ENCODE results near the gene NAGPA.
A peak's percentile ranks its signal among the peaks of the same experiment; 100 is the strongest.
"Not testable (repeated sequence)": the region's sequence is repeated elsewhere in the genome, so short reads cannot be mapped to it uniquely, and the experiment has no call there.

The NAGPA gene

DNA sequence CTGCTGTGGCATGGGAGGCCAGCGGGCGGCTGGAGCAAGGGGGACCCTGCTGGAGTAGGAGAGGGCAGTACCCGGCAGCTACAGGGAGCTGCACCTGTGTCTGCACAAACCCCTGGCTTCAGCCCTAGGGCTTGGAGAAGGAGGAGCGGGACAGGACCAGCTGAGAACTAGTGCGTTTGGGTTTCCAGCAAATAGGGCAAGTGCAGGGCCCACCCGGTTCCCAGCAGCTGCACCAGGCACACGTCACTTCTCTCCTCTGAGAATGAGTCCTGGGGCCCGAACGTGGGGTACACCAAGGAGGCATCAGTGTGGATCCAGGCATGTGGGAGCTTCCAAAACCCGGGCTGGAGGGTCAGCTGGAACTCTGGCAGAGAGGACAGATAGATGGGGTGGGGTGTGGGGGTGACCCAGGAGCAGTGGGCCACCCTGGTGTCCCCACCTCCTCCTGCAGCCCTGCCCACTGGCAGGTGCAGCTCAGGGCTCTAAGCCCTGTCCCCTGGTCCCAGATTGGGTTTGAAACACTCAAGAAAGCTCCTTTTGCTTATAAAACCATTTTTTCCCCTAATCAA lies 26.4 kb upstream of the NAGPA start:
- no peak for DNase-seq

DNA sequence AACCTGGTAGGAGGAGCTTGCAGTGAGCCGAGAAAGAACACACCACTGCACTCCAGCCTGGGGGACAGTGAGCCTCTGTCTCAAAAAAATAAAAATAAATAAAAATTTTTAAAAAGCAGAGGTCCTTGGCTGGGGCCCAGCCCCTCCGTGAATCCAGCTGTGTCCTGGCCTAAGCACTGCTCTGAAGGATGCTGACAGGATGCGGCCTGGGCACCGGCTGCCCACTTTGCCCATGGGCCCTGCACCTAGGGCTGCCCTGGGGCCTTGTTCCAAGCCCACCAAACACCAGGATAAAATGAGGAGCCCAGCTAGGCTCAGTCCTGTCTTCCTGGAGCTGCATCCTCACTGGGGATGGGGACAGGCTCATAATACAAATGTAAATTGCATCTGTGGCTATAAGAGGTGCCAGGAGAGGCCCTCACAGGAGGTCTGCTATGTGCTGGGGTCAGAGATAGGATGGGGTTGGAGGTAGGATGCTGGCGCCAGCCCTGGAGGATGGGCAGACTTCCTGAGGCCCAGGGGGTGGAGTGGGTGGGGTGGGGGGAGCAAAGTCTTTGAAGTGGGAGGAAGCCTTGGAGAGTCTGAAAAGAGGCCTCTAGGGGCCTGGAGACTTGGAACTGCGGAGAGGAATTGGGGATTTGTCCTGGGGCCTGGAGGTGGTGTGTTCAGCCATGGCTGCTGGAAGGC lies 25.8 kb upstream of the NAGPA start:
- DNase-seq = no peak

DNA sequence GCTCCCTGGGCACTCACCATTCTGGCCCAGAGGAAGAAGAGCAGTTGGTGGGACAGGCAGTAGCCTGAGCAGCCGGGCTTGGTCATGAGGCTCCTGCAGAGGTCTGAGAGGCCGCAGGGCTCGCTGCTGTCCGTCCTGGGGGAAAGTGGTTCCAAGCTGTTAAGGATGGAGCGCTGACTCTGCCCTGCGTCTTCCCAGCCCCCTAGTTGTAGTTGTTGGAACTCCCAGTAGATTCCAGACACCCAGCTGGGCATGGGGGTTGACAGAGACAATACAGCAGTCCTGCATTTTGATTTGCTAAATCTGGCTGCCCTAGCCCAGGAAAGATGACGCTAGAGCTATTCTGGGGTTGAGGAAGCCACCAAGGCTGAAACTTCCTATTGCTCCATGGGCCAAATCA lies 24.7 kb upstream of the NAGPA start:
- DNase-seq = no peak

DNA sequence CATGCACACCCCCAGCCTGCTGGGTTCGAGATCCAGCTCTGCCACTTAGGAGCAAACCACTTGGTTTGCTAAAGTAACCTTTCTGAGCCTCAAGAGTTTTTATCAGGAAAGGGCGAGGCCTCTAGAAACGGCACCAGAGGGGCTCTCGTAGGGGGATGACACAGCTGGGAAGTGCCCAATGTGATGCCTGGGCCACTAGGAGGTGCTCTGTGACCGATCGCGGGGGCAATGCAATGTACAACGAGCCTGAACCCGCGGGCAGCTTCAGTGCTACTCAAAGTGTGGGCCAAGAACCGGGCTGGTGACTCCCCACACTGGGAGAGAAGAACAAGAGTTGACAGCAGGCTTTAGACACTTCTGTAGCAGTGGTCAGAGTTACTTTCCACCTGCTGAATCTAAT lies 22.6 kb upstream of the NAGPA start:
- peak; percentile 68 for DNase-seq

DNA sequence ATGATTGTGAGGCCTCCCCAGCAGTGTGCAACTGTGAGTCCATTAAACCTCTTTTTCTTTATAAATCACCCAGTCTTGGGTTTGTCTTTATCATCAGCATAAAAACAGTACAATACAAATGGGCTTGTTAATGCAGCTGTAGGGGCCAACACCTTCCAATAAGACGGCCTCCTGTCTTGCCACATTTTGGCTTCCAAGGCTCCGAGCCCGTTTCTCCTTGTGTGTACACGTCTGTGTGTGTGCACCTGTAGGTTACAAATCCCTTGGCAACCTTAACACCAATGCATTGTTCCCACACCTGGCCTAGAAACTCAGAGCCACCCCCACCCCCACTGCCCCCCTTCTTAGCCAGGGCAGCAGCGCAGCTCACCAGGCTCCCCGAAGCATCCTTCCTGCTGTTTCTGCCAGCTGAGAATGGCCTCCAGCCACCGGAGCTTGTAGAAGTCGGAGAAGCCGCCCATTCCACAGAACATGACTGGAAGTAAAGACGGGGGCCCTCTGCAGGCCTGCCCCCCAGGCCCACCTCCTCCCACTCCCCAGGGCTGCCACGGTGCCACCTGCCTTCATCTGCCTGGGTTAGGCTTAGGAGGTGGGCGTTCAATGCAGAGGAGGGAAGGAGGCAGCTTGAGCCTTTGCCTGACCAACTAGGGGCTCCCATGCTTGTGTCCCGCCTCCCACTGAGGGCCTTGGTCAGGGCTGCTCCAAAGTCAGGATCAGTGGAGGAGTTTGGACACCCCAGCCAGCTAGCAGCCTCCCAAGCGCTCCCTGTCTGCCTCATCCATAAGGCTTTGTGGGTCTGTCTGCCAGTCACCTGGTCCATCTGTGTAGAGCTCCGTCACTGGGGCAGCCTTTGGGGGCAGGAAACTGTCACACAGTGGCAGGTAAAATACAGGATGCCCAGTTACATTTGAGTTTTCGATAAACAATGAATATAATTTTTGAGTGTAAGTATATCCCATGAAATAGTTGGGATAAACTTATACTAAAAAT lies 21.4 kb upstream of the NAGPA start:
- DNase-seq = no peak

DNA sequence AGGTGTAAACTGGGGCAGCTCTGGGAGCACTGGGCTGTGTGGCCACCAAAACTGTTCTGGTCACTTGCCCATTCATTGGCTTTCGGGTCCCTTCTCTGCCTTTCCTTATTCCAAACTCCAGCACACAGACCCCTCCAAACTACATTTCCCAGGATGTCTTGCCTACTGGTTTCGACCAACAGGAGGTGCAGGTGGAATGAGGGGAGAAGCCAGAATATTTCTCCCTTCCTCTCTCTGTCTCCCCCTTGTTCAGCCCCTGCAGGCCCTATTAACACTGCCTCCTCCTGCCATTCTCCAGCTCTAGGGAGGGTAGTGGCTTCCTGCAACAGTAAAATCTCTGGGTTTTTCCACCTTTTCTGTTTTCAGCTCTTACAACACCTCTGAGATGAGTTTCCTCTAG lies 13.2 kb upstream of the NAGPA start:
- DNase-seq = no peak

DNA sequence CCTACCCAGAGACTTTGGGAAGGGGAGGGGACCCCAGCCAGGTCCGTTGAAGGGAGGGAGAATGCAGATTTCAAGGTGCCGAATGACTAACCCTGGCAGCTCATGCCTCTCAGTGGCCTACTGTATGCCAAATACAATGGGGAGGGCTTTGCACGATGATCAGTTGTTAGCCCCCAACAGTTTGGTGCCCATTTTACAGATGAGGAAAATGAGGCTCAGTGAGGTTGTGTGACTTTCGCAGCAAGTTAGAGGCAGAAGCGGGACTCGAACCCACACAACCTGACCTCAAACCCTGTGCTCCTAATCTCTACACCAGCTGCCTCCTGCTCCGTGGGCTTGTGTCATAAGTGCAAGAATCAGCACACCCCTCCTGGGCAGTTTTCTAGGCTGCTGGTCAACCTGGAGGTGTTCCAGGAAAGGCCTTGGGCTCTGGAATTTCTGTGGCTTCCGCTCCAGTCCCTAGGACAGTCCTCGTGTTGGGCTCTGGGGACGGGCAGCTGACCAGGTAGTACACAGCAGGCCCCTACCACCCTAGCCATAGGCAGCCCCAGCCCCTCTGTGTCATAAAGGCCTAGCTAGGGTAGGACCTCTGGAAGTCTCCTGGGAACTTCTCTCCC lies 11.9 kb upstream of the NAGPA start:
- DNase-seq = no peak

DNA sequence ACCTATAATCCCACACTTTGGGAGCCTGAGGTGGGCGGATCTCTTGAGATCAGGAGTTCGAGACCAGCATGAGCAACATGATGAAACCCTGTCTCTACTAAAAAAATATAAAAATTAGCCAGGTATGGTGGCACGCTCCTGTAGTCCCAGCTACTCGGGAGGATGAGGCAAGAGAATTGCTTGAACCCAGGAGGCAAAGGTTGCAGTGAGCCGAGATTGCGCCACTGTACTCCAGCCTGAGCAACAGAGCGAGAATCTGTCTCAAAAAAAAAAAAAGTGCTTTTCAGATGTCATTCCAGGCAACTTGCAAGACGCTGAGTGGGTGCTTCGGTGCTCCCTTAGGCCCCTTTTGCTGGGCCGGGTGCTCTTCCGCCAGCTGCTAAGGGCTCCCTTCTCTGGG lies 10.8 kb upstream of the NAGPA start:
- DNase-seq = not testable (repeated sequence)

DNA sequence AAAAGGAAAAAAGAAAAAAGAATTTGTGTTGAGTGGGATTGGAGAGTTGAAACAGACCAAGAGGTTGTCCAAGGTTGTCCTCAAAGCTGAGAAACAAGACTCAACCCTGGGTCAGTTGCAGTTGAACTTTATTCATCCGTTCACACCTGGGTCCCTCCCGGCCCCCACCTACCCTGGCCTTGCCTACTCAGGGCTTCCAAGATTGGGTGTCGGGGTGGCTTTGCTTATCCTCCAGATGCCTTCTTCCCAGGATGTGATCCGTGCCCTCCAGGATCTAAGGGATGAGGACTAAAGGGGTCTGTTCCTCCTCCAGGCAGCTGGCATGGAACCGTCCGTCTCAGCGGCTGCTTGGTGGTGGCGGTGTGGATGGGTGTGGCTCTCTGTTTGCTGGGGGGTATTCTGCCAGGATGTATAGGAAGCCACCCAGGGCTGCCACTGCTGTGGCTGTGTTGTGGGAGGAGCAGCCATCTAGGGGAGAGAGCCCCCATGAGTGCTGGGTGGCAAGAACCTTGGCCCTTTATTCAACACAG lies 10.3 kb upstream of the NAGPA start:
- no peak for DNase-seq

DNA sequence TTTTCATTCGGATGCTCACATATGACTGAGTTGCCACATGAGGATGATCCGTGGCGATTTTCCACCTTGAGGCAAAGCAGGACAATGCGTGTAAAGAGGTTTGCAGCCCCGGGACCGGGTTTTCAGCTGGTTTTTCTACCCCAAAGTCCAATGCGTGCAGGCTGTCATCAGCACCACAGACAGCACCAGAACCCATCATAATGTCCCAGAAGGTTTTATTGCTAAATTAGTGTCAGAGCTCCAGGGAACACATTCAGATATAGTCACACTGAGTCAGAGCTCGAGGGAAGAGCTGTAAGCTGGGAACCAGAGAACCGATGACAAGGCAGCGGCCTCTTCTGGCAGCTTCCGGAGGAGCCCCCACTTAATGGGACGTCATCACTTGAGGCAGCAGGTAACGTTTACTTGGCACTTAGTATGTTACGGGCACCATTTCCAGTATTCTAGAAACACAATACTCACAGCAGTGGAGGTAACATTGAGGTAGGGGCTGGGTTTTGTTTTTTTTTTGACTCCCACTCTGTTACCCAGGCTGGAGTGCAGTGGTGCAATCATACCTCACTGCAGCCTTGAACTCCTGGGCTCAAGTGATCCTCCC lies 8.9 kb upstream of the NAGPA start:
- no peak for DNase-seq

DNA sequence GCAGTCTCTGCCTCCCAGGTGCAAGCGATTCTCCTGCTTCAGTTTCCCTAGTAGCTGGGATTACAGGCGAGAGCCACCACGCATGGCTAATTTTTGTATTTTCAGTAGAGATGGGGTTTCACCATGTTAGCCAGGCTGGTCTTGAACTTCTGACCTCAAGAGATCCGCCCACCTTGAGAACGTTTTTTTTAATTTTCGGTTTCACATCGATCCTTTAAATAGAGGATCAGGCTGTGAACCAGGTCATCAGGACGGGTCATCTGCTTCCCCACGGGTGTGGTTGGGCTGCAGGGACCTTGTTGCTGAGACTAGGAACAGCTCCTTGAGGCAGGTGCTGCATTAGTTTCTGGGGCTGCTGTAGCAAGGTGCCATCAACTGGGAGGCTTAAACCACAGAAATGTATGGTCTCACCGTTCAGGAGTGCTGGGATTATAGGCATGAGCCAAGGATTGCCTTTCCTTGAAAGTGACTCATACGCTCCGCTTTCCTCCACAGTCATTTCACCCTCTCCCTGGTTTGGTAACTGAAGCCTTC lies 7.9 kb upstream of the NAGPA start:
- DNase-seq = no peak

DNA sequence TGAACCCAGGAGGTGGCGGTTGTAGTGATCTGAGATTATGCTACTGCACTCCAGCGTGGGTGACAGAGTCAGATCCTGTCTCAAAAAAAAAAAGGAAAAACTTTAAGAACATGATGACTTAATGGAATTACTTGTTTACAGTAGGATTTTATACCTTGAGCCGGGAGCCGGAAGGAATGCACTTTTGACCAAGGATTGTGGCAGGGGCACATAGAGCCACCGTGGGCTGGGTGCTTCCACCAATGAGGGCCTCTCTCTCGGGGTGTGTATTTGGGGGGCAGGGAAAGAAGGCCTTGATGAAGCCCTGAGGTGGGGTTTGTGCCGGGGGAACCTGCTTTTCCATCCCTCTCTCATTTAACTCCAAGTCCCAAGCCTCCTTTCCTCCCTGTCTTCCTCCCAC lies 6.7 kb upstream of the NAGPA start:
- no peak for DNase-seq

DNA sequence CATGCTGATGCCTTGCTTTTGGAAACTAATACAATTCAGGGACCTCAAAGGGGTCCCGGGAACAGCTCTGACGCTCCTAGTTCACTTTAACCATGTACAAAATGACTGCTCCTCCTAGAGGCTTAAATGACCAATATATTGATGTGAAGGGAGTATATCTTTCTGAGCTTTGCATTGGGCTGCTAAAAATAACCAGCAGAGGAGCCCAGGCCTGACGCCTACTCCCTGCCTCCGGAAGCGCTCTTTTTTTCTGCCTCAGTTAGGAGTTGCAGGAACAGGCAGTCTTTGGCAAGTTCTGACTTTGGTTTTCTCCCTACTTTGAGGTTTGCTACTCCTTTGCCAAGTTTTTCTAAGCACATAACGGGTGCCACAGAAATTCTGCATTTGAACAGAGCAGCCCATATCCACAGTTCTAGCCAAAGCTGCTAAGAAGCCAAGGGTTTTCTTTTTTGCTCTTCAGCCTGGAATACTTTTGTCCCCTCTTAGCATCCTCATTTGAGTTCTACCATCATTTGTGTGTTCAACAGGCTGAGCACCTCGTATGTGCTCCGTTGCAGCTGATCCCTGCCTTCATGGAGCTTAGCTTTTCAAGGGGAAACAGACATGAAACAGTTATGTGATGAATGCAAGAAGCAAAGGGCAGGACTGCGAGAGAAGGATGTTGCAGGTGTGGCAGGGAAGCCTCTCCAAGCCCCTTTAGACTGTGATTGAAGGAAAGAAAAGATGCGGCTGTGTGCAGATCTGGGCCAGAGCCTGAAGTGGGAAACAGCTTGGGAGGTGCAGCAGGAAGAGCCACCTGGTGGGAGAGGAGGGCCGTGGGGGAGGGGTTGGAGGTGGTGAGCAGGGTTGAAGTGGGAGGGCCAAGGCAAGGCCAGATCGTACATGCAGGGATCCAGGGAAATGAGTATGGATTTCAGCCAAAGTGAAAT lies 2.8 kb upstream of the NAGPA start:
- DNase-seq = no peak

DNA sequence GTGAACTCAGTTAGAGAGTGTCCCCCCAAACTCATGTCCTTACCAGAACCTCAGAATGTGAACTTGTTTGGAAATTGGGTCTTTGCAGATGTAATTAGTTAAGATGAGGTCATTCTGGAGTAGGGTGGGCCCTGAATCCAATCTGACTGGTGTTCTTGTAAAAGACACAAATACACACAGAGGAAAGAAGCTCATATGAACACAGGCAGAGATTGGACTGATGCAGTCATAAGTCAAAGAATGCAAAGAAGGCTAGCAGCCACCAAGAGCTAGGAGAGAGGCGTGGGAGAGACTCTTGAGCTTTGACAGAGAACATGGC lies 2.1 kb upstream of the NAGPA start:
- no peak for DNase-seq

DNA sequence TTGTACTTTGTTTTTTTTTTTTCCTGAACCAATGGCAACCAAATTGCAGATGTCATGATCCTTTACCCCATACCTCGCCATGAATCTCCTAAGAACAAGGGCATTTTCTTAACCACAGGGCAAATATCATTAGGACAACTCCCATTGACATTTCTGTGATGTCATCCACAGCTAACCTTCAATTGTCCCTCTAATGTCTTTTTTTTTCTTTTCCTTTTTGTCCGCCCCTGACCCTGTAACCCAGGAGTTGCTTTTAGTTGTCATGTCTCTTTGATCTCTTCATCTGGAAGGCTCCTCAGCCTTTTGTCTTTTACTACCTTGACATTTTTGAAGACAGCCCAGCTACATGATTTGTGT lies 410 bp upstream of the NAGPA start:
- DNase-seq = no peak

DNA sequence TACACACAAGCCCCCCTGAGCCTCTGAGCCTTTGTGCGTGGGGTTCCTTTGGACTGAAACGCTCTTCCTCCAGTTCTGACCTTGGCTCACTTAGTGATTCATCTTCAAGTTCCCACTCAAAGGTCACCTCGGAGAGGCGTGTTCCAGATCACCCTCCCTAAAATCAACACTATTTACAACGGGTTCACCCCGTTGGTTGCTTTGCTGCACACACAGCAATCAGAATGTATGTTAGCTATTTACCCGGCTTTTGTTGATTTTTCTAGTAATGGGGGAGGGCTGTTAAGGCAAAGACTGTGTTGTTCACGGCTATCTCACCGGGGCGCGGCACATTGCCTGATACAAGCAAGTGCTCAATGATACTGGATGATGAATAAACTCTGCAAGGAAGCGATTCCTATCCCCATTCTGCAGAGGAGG lies 977 bp downstream of the NAGPA start:
- no peak for DNase-seq

DNA sequence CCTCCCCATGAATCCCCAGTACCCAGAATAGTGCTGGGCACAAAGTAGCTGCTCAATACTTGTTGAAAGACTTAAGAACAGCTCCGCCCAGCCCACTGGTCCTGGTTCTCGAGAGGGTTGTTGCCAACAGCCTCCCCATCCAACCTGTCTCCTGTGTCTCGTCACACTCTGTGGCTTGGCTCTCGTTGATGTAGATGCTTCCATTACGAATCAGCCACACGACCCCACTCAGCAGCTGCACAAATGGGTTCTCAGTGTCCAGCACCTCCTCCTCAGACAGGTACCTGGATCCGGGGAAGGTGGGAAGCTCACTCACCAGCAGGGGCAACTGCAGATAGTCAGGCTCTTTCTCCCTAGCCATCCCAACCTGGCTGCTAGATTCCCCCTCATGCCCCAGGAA lies 2.1 kb downstream of the NAGPA start:
- DNase-seq = no peak

DNA sequence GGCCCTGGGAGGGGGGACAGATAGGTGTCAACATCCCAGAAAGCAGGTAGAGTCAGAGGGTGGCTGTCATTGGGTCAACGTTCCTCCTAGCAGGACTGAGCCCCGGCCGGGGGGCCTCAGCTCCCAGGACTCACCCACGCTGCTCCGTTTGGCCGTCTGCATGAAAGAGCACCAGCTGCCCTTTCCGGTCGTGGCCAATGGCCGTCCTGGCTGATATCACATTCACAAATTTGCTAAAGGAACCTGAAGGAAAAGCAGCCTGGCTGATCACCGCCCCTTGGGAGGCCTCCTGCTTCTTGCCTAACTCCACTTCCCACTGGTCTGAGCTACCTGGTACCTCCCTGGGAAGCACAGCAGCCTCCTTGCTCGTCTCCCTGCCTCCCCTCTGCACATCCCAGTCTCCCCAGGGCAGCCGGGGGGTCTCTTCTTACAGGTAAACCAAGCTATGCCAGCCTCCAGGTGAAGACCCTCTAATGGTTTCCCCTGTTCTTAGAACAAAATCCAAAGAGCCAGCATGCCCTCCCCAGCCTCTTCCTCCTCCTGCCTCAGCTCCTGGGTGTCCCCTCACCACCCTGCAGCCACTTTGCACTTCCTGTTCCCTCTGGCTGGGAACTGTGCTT lies 3.4 kb downstream of the NAGPA start:
- DNase-seq = no peak

DNA sequence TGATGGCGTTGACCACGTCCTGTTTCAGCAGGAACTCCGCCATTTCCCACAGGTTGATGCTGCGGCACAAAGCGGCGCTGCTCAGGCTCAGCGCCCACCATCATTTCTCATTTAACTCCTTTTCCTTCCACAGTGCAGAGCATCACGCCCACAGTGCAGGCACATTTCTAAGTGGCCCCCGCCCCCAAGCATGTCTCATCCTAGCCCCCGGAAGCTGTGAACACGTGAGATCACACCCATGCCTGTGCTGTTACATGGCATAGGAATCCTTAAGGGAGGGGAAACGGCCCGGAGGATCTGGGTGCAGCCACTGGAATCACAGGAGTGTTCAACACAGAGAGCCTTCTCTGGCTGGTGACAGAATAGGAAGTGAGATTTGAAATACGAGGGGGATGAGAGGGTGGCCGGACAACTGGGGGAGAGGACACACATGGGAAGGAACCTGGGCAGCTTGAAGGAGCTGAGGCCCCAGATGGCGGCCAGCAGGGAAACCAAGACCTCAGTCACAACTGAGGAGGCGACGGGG lies 4.7 kb downstream of the NAGPA start:
- DNase-seq = no peak

DNA sequence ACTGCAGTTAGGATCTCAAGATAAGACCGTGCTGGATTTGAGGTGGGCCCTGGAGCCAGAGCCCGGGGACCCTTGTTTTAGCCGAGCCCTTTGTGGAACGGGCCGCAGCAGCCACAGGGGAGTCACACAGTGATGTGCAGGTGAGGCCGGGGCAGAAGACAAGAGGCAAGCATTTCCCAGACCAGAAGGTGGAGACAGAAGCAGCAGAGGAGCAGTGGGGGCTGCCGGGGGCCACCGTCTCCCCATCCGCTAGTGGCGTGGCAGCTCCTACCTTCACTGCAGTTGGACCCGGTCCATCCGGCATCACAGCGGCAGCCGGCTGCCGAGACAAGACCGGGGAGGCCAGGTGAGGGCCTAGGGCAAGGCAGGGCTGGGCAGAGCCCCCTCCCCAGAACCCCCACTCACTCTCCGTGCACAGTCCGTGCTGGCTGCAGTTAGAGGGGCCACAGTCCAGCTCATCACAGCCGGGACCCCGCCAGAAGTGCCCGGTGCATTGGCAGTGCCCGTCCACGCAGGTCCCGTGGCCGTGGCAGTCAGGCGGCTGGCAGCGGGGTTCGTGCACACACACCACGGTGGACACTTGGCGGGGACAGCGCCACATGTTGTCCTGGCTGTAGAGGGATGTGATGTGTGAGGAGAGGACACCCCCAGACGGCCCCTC lies 6.0 kb downstream of the NAGPA start:
- DNase-seq = no peak
